Cardiac fibroblast (primary cell): ENCODE results near the gene HOXB7.

Experiments
- DNase-seq, 2 donors: peaks; one replicate each; pipeline versions ENCODE4 v3.0.0 to v3.0.0-alpha.2; 2010; ENCODE audit warnings: low read depth in 2 of 2
- H3K4me3 ChIP-seq, 2 donors: replicated peaks in 1 of 2; 1 replicate in 1 of 2; 2 replicates in 1 of 2; pipeline ENCODE4 v1.5.1; 2011; ENCODE audit warnings: low read depth in 2 of 2, low read length in 2 of 2, mild to moderate bottlenecking in 2 of 2, moderate library complexity in 1 of 2
- TF ChIP-seq, protein P1 (sequence below): IDR thresholded peaks from one replicate; pipeline ENCODE4 v1.5.1; 2011; ENCODE audit warnings: low read depth, mild to moderate bottlenecking, low read length, inconsistent platforms

Gene HOXB7

DNA sequence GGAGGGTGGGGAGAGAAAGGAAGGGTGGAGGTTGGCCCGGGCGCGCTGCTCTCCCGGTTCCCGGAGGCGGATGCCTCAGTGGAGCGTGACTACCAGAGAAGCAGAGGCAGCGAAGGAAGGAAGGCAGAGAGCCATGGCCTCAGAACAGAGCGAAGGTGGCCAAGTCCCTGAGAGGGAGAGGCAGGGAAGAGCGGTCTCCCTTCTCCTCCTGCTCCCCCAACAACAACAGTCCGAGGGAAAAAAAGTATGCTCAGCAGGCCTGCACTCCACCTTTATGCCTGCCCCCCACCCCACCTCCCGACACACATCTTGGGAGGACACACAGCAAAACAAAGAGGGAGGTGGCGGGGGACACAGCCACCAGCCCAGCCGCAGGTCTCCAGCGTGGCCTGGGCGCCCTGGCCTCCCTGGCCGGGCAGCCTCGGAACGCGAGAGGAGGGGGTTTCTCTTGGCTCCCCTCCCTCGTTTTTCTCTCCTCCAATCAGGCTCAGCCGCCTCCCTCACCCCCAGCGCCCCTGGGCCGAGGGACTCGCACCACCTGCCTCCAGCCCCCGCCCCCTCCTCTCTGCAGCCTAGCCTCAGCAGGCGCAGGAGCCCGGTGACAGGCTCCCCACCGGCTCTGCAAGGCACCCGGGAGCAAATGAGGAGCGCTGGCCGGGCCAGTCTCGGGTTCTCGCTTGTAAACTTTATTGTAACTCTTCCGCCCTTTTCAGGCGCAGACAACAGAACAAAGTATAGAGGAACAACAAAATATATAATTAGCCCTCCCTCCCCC is 1.1 kb upstream of the HOXB7 start:
- TF ChIP-seq, protein P1, sequence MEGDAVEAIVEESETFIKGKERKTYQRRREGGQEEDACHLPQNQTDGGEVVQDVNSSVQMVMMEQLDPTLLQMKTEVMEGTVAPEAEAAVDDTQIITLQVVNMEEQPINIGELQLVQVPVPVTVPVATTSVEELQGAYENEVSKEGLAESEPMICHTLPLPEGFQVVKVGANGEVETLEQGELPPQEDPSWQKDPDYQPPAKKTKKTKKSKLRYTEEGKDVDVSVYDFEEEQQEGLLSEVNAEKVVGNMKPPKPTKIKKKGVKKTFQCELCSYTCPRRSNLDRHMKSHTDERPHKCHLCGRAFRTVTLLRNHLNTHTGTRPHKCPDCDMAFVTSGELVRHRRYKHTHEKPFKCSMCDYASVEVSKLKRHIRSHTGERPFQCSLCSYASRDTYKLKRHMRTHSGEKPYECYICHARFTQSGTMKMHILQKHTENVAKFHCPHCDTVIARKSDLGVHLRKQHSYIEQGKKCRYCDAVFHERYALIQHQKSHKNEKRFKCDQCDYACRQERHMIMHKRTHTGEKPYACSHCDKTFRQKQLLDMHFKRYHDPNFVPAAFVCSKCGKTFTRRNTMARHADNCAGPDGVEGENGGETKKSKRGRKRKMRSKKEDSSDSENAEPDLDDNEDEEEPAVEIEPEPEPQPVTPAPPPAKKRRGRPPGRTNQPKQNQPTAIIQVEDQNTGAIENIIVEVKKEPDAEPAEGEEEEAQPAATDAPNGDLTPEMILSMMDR, result no peak
- no peak for DNase-seq
- H3K4me3 ChIP-seq, result no peak overlapping the region

DNA sequence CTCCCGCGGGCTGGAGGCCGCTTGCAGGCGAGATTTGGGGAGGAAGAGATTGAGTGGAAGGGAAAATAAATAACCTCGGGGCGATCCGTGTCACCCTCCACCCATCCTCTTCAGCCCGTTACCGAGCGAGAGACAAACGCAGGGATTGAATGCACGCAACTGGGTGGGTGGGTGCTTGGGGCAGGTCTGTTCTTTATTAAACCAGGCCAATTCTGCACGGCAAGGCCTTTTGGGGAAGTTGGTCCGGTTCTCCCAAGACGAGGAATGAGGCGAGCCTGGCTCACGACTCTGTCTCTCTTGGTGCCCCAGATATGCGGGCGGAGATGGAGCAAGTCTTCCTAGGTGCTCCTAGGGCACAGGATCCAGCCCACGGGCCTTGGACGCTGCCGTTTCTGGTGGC is 396 bp upstream of the HOXB7 start:
- peak overlapping the region in 1 of 2 donors; percentile 4 for H3K4me3 ChIP-seq
- no peak for DNase-seq
- TF ChIP-seq, protein P1, result no peak

DNA sequence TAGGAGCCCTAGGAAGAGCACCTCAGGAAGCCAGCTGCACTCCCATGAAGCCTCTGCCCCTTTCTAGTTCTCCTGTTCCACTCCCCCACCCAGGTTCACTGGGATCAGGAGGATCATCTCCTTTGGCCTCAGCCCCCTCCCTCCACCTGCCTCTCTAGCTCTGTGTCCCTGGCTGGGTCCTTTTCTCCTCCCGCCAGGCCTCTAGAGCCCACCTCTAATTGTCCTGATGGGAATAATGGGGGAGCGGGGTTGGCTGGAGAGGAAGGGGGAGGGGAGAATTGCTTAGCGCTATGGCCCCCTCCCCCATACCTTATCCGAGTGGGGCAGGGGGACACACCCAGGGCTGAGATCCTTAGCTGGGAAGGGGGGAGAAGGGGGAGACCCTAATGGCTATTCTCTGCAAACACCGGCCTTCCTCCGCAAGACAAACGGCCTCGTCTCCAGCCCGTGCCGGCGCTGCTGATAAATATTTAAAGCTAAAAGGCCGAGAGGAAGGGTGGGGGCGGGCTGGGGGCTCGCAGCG is 997 bp downstream of the HOXB7 start:
- TF ChIP-seq, protein P1, result no peak
- DNase-seq, result no peak
- H3K4me3 ChIP-seq, result no peak overlapping the region

DNA sequence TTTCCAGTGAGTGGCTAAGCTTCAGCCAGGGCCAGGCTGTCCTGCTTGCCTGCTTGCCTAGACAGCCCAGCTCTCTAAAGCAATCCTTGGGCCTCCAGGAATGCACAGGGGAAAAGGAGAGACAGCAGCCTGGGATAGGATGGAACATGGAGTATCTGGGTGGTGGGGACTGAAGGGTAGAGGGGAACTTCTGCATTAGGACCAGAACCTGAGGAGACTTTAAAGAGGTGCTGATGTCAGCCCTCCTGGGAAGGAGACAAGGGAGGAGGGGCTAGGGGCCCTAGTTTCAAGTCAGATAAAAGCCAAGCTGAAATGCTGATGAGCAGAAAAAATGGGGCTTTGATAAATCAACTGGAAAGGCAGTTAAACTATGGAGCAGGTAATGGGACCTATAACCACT is 1.8 kb downstream of the HOXB7 start:
- no peak overlapping the region for H3K4me3 ChIP-seq
- DNase-seq, result no peak
- TF ChIP-seq, protein P1, result no peak

DNA sequence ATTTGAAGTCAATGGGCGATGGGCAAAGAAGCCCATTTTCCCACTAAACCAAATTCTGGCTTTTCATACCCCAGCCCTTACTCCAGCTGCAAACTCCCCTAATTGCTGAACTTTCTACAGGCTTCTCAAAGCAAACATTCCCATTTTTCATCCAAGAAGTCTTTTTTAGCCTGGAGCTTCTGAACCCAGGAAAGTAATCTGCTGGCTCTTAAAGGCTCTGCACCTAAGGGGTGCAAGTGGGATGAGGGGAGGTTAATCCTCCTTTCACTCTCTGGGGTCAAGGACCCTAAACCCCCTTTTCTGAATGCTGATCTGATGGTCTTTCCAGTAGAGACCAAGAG is 2.4 kb downstream of the HOXB7 start:
- H3K4me3 ChIP-seq, result no peak overlapping the region
- TF ChIP-seq, protein P1, result no peak
- no peak for DNase-seq

DNA sequence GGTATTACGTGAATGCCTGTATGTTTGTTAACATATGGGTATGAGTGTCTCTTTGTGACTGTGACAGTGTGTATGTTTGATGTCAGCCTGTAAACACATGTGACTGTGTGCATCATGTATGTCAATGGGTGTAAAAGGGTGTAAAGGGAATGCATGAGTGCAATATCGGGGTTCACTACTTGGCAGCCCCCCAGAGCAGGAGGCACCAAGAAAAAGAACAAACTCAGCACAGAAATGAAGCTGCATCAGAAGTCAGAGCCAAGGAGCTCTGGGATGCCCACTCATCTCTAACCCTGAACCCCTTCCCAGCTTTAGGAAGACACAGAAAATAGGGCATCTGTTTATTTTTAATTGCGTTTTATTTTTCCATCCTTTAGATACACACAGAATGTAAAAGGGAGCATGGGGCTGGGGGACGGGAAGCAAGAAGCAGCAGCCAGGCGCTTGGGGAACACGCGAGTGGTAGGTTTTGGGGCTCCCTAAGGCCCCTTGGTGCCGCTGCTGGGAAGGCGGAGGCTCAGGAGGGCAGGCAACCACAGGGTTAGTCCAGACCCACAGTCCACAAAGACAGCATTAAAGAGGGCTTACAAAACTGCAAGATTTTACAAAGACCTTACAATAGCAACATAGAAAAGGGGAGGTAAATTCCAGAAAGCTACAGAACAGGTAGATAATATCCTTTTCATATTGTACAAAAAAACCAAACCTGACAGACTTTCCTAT is 3.8 kb downstream of the HOXB7 start:
- TF ChIP-seq, protein P1, result no peak
- no peak for DNase-seq
- H3K4me3 ChIP-seq, result no peak overlapping the region
